HEK293 (cell line): ENCODE data around the gene NKD1.

ENCODE experiments used
- CTCF ChIA-PET: fragments of 350-600 bp; formaldehyde crosslinking; extraction: SDS; loops from one replicate; lab custom pipeline; 2021; ENCODE audit warnings: antibody characterized with exemption; lab: Yijun Ruan, JAX
- POLR2A ChIA-PET: fragments of 300-600 bp; formaldehyde crosslinking; extraction: SDS; loops from one replicate; lab custom pipeline; 2020; ENCODE audit warnings: antibody characterized with exemption, inconsistent platforms; lab: Yijun Ruan, JAX
- H3K27ac ChIP-seq: fragments of 200-500 bp; sonication (Bioruptor generic); 2 replicates; pipeline ENCODE4 v1.5.1; 2014; ENCODE audit warnings: low read depth, low read length, control low read depth, inconsistent platforms; ENCODE audit errors: extremely low read depth
- H3K36me3 ChIP-seq, 2 experiments: fragments of 200-500 bp in 1 of 2; sonication (Bioruptor generic) in 1 of 2; 1 replicate in 1 of 2; 2 replicates in 1 of 2; pipeline ENCODE4 v1.5.1; 2014 to 2017; ENCODE audit warnings: inconsistent platforms in 2 of 2, low read length in 2 of 2; ENCODE audit not compliant: control insufficient read depth in 2 of 2, insufficient read depth in 1 of 2
- H3K4me1 ChIP-seq: fragments of 200-500 bp; sonication (Bioruptor generic); 2 replicates; pipeline ENCODE4 v1.5.1; 2014; ENCODE audit warnings: mild to moderate bottlenecking, low read length, inconsistent platforms; ENCODE audit not compliant: control insufficient read depth, insufficient read depth
- H3K4me3 ChIP-seq: 2 replicates; pipeline ENCODE4 v1.5.1; 2011; ENCODE audit warnings: low read depth, mild to moderate bottlenecking, control low read depth, low read length, moderate library complexity
- H3K9me3 ChIP-seq: fragments of 200-500 bp; sonication (Bioruptor generic); 2 replicates; pipeline ENCODE4 v1.5.1; 2014; ENCODE audit warnings: low read depth, low read length, inconsistent platforms; ENCODE audit not compliant: control insufficient read depth, insufficient read depth
- MEIS1 ChIP-seq: sonication (generic); formaldehyde crosslinking; IDR thresholded peaks from 2 replicates; pipeline ENCODE4 v1.8.1; 2022; ENCODE audit warnings: missing genetic modification reagents, mild to moderate bottlenecking, borderline replicate concordance
- MZF1 ChIP-seq: fragments of 450-650 bp; formaldehyde crosslinking; IDR thresholded peaks from 2 replicates; pipeline ENCODE4 v1.5.1; 2017; ENCODE audit warnings: missing biosample characterization, missing genetic modification characterization, borderline replicate concordance
- SCRT2 ChIP-seq: fragments of 450-650 bp; formaldehyde crosslinking; IDR thresholded peaks from 2 replicates; pipeline ENCODE4 v1.5.1; 2016; ENCODE audit warnings: missing biosample characterization, missing genetic modification characterization
- TRIM28 ChIP-seq: IDR thresholded peaks from 2 replicates; pipeline ENCODE4 v1.6.1; 2011; ENCODE audit warnings: low read length, control low read depth, borderline replicate concordance
- ZNF157 ChIP-seq: fragments of 450-650 bp; formaldehyde crosslinking; IDR thresholded peaks from 2 replicates; pipeline ENCODE4 v1.5.1; 2016; ENCODE audit warnings: missing biosample characterization, missing genetic modification characterization
- ZNF169 ChIP-seq: fragments of 450-650 bp; formaldehyde crosslinking; IDR thresholded peaks from 2 replicates; pipeline ENCODE4 v1.5.1; 2016; ENCODE audit warnings: missing biosample characterization, missing genetic modification characterization
- ZNF174 ChIP-seq: fragments of 450-650 bp; formaldehyde crosslinking; IDR thresholded peaks from 2 replicates; pipeline ENCODE4 v1.5.0; 2017; ENCODE audit warnings: missing biosample characterization, mild to moderate bottlenecking, missing genetic modification characterization
- ZNF24 ChIP-seq: fragments of 450-650 bp; formaldehyde crosslinking; IDR thresholded peaks from 2 replicates; pipeline ENCODE4 v1.5.1; 2016; ENCODE audit warnings: missing biosample characterization, missing genetic modification characterization
- ZNF37A ChIP-seq: fragments of 450-650 bp; IDR thresholded peaks from 2 replicates; pipeline ENCODE4 v1.5.1; 2018; ENCODE audit warnings: missing biosample characterization, missing genetic modification characterization
- ZNF426 ChIP-seq: fragments of 450-650 bp; formaldehyde crosslinking; IDR thresholded peaks from 2 replicates; pipeline ENCODE4 v1.5.1; 2017; ENCODE audit warnings: missing biosample characterization, missing genetic modification characterization, mild to moderate bottlenecking, inconsistent platforms, moderate library complexity
- ZNF521 ChIP-seq: fragments of 450-650 bp; formaldehyde crosslinking; IDR thresholded peaks from 2 replicates; pipeline ENCODE4 v1.5.1; 2017; ENCODE audit warnings: missing biosample characterization, mild to moderate bottlenecking, missing genetic modification characterization
- ZNF530 ChIP-seq: fragments of 450-650 bp; formaldehyde crosslinking; IDR thresholded peaks from 2 replicates; pipeline ENCODE4 v1.5.1; 2016; ENCODE audit warnings: low read depth, missing biosample characterization, missing genetic modification characterization
- ZNF677 ChIP-seq: fragments of 450-650 bp; IDR thresholded peaks from 2 replicates; pipeline ENCODE4 v1.5.0; 2018; ENCODE audit warnings: missing biosample characterization, mild to moderate bottlenecking, missing genetic modification characterization, moderate library complexity
- ZNF76 ChIP-seq: fragments of 450-650 bp; formaldehyde crosslinking; IDR thresholded peaks from 2 replicates; pipeline ENCODE4; 2016; ENCODE audit warnings: low read depth, missing biosample characterization, missing genetic modification characterization, borderline replicate concordance
- ZSCAN18 ChIP-seq: fragments of 450-650 bp; formaldehyde crosslinking; IDR thresholded peaks from 2 replicates; pipeline ENCODE4 v1.5.1; 2016; ENCODE audit warnings: missing biosample characterization, missing genetic modification characterization
- TF ChIP-seq, protein P1 (sequence below): fragments of 450-650 bp; formaldehyde crosslinking; optimal IDR thresholded peaks from 2 replicates; pipeline ENCODE3; 2016; ENCODE audit warnings: missing biosample characterization, mild to moderate bottlenecking, missing genetic modification characterization
- TF ChIP-seq, protein P2 (sequence below): fragments of 450-650 bp; formaldehyde crosslinking; IDR thresholded peaks from 2 replicates; pipeline ENCODE4 v1.5.1; 2016; ENCODE audit warnings: missing biosample characterization, missing genetic modification characterization
- TF ChIP-seq, protein P3 (sequence below): fragments of 450-650 bp; formaldehyde crosslinking; IDR thresholded peaks from 2 replicates; pipeline ENCODE4 v1.5.1; 2016; ENCODE audit warnings: missing biosample characterization, missing genetic modification characterization

Gene NKD1

DNA sequence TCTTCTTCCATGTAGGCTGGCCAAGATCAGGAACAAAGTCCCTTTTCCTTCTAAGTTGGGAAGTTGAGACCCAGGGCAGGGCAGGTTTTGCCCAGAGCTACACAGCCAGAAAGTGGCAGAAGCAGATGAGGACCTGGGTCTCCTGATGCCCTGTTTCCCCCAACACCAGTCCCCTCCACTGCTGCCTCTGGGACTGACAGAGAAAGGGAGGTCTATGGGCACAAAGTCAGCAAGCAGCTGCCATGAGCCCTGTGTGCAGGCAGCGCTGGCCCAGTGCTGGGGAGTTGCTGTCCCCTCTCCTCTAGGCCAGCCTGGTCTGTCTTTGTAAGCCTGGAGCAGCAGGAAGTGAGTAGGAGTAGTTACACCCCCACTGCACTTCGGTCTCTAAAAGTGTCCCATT lies 46.9 kb upstream of the NKD1 start:
- TF ChIP-seq ZSCAN18 (tag by site-specific recombination) (no peak), ZNF530 (tag by site-specific recombination) (no peak), ZNF76 (tag by site-specific recombination) (no peak), ZNF174 (tag by site-specific recombination) (no peak), ZNF169 (tag by site-specific recombination) (no peak), ZNF677 (tag by site-specific recombination) (no peak), SCRT2 (tag by site-specific recombination) (no peak), ZNF24 (tag by site-specific recombination) (no peak), TRIM28 (no peak), ZNF426 (tag by site-specific recombination) (no peak), ZNF37A (tag by site-specific recombination) (no peak)
- TF ChIP-seq, protein P1, sequence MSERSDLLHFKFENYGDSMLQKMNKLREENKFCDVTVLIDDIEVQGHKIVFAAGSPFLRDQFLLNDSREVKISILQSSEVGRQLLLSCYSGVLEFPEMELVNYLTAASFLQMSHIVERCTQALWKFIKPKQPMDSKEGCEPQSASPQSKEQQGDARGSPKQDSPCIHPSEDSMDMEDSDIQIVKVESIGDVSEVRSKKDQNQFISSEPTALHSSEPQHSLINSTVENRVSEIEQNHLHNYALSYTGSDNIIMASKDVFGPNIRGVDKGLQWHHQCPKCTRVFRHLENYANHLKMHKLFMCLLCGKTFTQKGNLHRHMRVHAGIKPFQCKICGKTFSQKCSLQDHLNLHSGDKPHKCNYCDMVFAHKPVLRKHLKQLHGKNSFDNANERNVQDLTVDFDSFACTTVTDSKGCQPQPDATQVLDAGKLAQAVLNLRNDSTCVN, result no peak
- TF ChIP-seq, protein P2, sequence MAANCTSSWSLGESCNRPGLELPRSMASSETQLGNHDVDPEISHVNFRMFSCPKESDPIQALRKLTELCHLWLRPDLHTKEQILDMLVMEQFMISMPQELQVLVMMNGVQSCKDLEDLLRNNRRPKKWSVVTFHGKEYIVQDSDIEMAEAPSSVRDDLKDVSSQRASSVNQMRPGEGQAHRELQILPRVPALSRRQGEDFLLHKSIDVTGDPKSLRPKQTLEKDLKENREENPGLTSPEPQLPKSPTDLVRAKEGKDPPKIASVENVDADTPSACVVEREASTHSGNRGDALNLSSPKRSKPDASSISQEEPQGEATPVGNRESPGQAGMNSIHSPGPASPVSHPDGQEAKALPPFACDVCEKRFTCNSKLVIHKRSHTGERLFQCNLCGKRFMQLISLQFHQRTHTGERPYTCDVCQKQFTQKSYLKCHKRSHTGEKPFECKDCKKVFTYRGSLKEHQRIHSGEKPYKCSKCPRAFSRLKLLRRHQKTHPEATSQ, result no peak
- H3K36me3 ChIP-seq, result no peaks in the 10 kb centered on the region
- H3K4me1 ChIP-seq, result no peaks in the 10 kb centered on the region
- ChIA-PET CTCF (interaction anchor here (0.5 to 2.1 kb wide), 3 partner anchors 9 to 332 kb away, joined by 4 to 6 read pairs (median 5); no protein-coding TSS in a partner anchor), POLR2A (no interaction called here)
- no peak overlapping the region for H3K27ac ChIP-seq
- no peak overlapping the region for H3K4me3 ChIP-seq
- no peaks in the 10 kb centered on the region for H3K9me3 ChIP-seq

DNA sequence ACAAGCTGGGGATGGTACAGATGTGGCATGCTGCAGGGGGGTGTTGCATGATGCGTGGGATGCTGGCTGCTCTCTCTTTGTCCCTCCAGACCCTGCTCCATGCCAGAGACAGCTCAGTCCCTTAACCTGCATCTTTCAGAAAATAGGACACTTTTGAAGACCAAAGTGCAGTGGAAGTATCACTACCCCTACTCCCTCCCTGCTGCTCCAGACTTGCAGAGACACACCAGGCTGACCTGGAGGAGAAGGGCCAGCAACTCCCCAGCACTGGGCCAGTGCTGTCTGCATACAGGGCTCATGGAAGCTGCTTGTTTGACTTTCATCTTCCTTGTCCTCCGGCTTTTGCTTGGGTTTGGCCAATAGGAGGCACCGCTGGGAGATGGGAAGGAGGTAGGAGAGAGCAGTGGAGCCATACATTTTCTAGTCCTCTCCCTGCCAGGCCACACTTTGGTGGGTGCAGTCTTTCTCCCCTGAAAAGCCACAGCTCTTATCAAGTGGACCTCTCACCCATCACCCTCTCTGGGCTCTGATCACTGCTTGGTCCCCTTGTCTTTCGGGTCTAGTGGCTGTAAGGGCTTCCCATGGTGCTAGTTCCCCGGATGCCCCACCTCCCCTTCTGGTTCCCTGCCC lies 46.1 kb upstream of the NKD1 start:
- peak; percentile 95 for TF ChIP-seq ZNF37A (tag by site-specific recombination)
- TF ChIP-seq, protein P3, sequence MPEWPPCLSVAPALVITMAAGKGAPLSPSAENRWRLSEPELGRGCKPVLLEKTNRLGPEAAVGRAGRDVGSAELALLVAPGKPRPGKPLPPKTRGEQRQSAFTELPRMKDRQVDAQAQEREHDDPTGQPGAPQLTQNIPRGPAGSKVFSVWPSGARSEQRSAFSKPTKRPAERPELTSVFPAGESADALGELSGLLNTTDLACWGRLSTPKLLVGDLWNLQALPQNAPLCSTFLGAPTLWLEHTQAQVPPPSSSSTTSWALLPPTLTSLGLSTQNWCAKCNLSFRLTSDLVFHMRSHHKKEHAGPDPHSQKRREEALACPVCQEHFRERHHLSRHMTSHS (tag by site-specific recombination), result no peak
- no peak for TF ChIP-seq MEIS1
- TF ChIP-seq ZNF521 (tag by site-specific recombination), result no peak
- TF ChIP-seq ZNF157 (tag by site-specific recombination), result no peak
- no peak for TF ChIP-seq MZF1
- POLR2A ChIA-PET, result interaction anchor here (0.5 kb wide), 1 partner anchor 165 kb away, joined by 5 read pairs; no protein-coding TSS in a partner anchor
- Histone ChIP-seq H3K4me3 (no peak overlapping the region), H3K27ac (no peak overlapping the region), H3K4me1 (no peaks in the 10 kb centered on the region), H3K9me3 (no peaks in the 10 kb centered on the region), H3K36me3 (no peaks in the 10 kb centered on the region)
- CTCF ChIA-PET, result interaction anchor here (0.5 to 2.1 kb wide), 3 partner anchors 8 to 332 kb away, joined by 4 to 6 read pairs (median 5); no protein-coding TSS in a partner anchor
